Measurements from ENCODE around the gene HMGCS1. TPM values are rescaled to one million over a fixed set of nuclear protein-coding genes. Genes with fewer than 3 reads are reported as not detected.
"Not testable (repeated sequence)": the region's sequence is repeated elsewhere in the genome, so short reads cannot be mapped to it uniquely, and the experiment has no call there.

HMGCS1 gene
- total RNA-seq, 2 experiments from 2014 or later = 158 to 162 TPM

- Mint-ChIP-seq H3K9me3 (peaks cover 54% of the 10 kb centered on the region), H3K36me3 (peaks cover 22% of the 10 kb centered on the region), H3K4me3 (no peak overlapping the region), H3K27me3 (peaks cover 29% of the 10 kb centered on the region), H3K4me1 (ENCODE audit: low read depth) (peaks cover 15% of the 10 kb centered on the region), H3K27ac (peak overlapping the region; percentile 55)
- no peak for DNase-seq
- intact Hi-C loops (cut with micrococcal nuclease) = loop anchor here (1.0 kb wide), 2 partner anchors 20 to 31 kb away; no protein-coding TSS in a partner anchor
- CTCF ChIA-PET = no interaction called here
- POLR2A ChIA-PET = no interaction called here
Measured at GRCh38 chr5:43335681-43336080, 22.5 kb upstream of the HMGCS1 start.

- intact Hi-C loops (cut with micrococcal nuclease) = no loop called here
- peaks cover 16% of the 10 kb centered on the region for H3K36me3 Mint-ChIP-seq
- H3K4me1 Mint-ChIP-seq (ENCODE audit: low read depth) = peaks cover 9% of the 10 kb centered on the region
- DNase-seq = no peak
- CTCF ChIA-PET = no interaction called here
- no peak overlapping the region for H3K27ac Mint-ChIP-seq
- no peak overlapping the region for H3K4me3 Mint-ChIP-seq
- peaks cover 45% of the 10 kb centered on the region for H3K9me3 Mint-ChIP-seq
- POLR2A ChIA-PET = no interaction called here
- peaks cover 21% of the 10 kb centered on the region for H3K27me3 Mint-ChIP-seq
Measured at GRCh38 chr5:43332401-43332800, 19.2 kb upstream of the HMGCS1 start.

GRCh38 chr5:43325624-43326023 is 12.4 kb upstream of the HMGCS1 start:
- DNase-seq; intact Hi-C loops (cut with micrococcal nuclease); H3K4me3 Mint-ChIP-seq; H3K27ac Mint-ChIP-seq; H3K9me3 Mint-ChIP-seq; H3K4me1 Mint-ChIP-seq (ENCODE audit: low read depth); H3K36me3 Mint-ChIP-seq; H3K27me3 Mint-ChIP-seq; POLR2A ChIA-PET: not testable (repeated sequence)
- CTCF ChIA-PET = interaction anchor here (1.2 kb wide), 1 partner anchor 64 kb away, joined by 3 read pairs; no protein-coding TSS in a partner anchor

- DNase-seq; H3K27me3 Mint-ChIP-seq; H3K4me1 Mint-ChIP-seq (ENCODE audit: low read depth); CTCF ChIA-PET; H3K36me3 Mint-ChIP-seq; intact Hi-C loops (cut with micrococcal nuclease); POLR2A ChIA-PET; H3K4me3 Mint-ChIP-seq; H3K27ac Mint-ChIP-seq; H3K9me3 Mint-ChIP-seq: not testable (repeated sequence)
Measured at GRCh38 chr5:43323488-43323887, 10.3 kb upstream of the HMGCS1 start.

- ChIA-PET POLR2A (no interaction called here), CTCF (interaction anchor here (0.9 kb wide), 1 partner anchor 69 kb away, joined by 4 read pairs; no protein-coding TSS in a partner anchor)
- intact Hi-C loops (cut with micrococcal nuclease) = no loop called here
- H3K4me1 Mint-ChIP-seq (ENCODE audit: low read depth) = peaks cover 13% of the 10 kb centered on the region
- H3K4me3 Mint-ChIP-seq = no peak overlapping the region
- no peaks in the 10 kb centered on the region for H3K36me3 Mint-ChIP-seq
- no peaks in the 10 kb centered on the region for H3K27me3 Mint-ChIP-seq
- H3K27ac Mint-ChIP-seq = no peak overlapping the region
- no peak for DNase-seq
- H3K9me3 Mint-ChIP-seq = peaks cover 9% of the 10 kb centered on the region
Measured at GRCh38 chr5:43320846-43321245, 7.6 kb upstream of the HMGCS1 start.

GRCh38 chr5:43316421-43316820 is 3.2 kb upstream of the HMGCS1 start:
- intact Hi-C loops (cut with micrococcal nuclease) = loop anchor here (5.0 kb wide), 1 partner anchor 1491 kb away; the partner anchor contains the start of gene MRPS30
- peaks cover 46% of the 10 kb centered on the region for H3K4me1 Mint-ChIP-seq (ENCODE audit: low read depth)
- POLR2A ChIA-PET = interaction anchor here (1.2 to 1.3 kb wide), 2 partner anchors 12 to 22 kb away, joined by 6 to 13 read pairs; no protein-coding TSS in a partner anchor

GRCh38 chr5:43315682-43316081 is 2.5 kb upstream of the HMGCS1 start:
- Mint-ChIP-seq H3K4me3 (peak overlapping the region; percentile 54), H3K27me3 (peaks cover 2% of the 10 kb centered on the region), H3K4me1 (ENCODE audit: low read depth) (peaks cover 51% of the 10 kb centered on the region), H3K9me3 (peaks cover 18% of the 10 kb centered on the region), H3K27ac (peak overlapping the region; percentile 94), H3K36me3 (peaks cover 36% of the 10 kb centered on the region)
- intact Hi-C loops (cut with micrococcal nuclease) = loop anchor here (1.0 to 5.0 kb wide), 6 partner anchors 11 to 1492 kb away; partner anchors contain the start of genes MRPS30 and PAIP1
- peak; percentile 72 for DNase-seq
- POLR2A ChIA-PET = interaction anchor here (1.0 to 1.3 kb wide), 5 partner anchors 11 to 195 kb away, joined by 3 to 13 read pairs (median 6); partner anchors contain the start of genes TMEM267 and ZNF131
- CTCF ChIA-PET = interaction anchor here (1.0 to 3.1 kb wide), 5 partner anchors 10 to 210 kb away, joined by 3 to 8 read pairs (median 3); partner anchors contain the start of gene TMEM267

More at GRCh38 chr5:43316421-43316820, 3.2 kb upstream of the HMGCS1 start:
- Mint-ChIP-seq H3K9me3 (peaks cover 18% of the 10 kb centered on the region), H3K36me3 (peaks cover 30% of the 10 kb centered on the region), H3K27ac (peak overlapping the region; percentile 94), H3K4me3 (no peak overlapping the region), H3K27me3 (peaks cover 2% of the 10 kb centered on the region)
- CTCF ChIA-PET = interaction anchor here (1.2 to 3.1 kb wide), 4 partner anchors 11 to 211 kb away, joined by 3 to 8 read pairs (median 4); no protein-coding TSS in a partner anchor
- no peak for DNase-seq

GRCh38 chr5:43315263-43315662 is 2.1 kb upstream of the HMGCS1 start:
- DNase-seq = peak; percentile 66
- ChIA-PET CTCF (interaction anchor here (1.0 to 3.1 kb wide), 5 partner anchors 9 to 209 kb away, joined by 3 to 8 read pairs (median 3); partner anchors contain the start of gene TMEM267), POLR2A (interaction anchor here (1.0 to 1.3 kb wide), 5 partner anchors 11 to 194 kb away, joined by 3 to 13 read pairs (median 6); partner anchors contain the start of genes TMEM267 and ZNF131)
- Mint-ChIP-seq H3K9me3 (peaks cover 18% of the 10 kb centered on the region), H3K27me3 (peaks cover 2% of the 10 kb centered on the region), H3K4me1 (ENCODE audit: low read depth) (peaks cover 53% of the 10 kb centered on the region), H3K4me3 (peak overlapping the region; percentile 54), H3K36me3 (peaks cover 38% of the 10 kb centered on the region), H3K27ac (peak overlapping the region; percentile 94)
- intact Hi-C loops (cut with micrococcal nuclease) = loop anchor here (1.0 to 5.0 kb wide), 6 partner anchors 11 to 1492 kb away; partner anchors contain the start of genes MRPS30 and PAIP1

GRCh38 chr5:43314724-43315123 is 1.5 kb upstream of the HMGCS1 start:
- peaks cover 18% of the 10 kb centered on the region for H3K9me3 Mint-ChIP-seq
- H3K27me3 Mint-ChIP-seq = peaks cover 2% of the 10 kb centered on the region
- CTCF ChIA-PET = interaction anchor here (1.0 to 5.1 kb wide), 6 partner anchors 9 to 250 kb away, joined by 3 to 29 read pairs (median 6); partner anchors contain the start of gene TMEM267
- intact Hi-C loops (cut with micrococcal nuclease) = loop anchor here (1.0 to 5.0 kb wide), 9 partner anchors 10 to 1493 kb away; partner anchors contain the start of genes MRPS30 and PAIP1
- peak overlapping the region; percentile 9 for H3K4me3 Mint-ChIP-seq
- peaks cover 42% of the 10 kb centered on the region for H3K36me3 Mint-ChIP-seq
- POLR2A ChIA-PET = interaction anchor here (0.6 to 3.4 kb wide), 5 partner anchors 9 to 307 kb away, joined by 3 to 31 read pairs (median 6); partner anchors contain the start of genes TMEM267 and ZNF131
- H3K27ac Mint-ChIP-seq = peak overlapping the region; percentile 94
- H3K4me1 Mint-ChIP-seq (ENCODE audit: low read depth) = peaks cover 58% of the 10 kb centered on the region
- DNase-seq = no peak

GRCh38 chr5:43313854-43314457 is 744 bp upstream of the HMGCS1 start:
- peak overlapping the region; percentile 94 for H3K27ac Mint-ChIP-seq
- peaks cover 66% of the 10 kb centered on the region for H3K4me1 Mint-ChIP-seq (ENCODE audit: low read depth)
- H3K36me3 Mint-ChIP-seq = peaks cover 49% of the 10 kb centered on the region
- peaks cover 18% of the 10 kb centered on the region for H3K9me3 Mint-ChIP-seq
- intact Hi-C loops (cut with micrococcal nuclease) = loop anchor here (1.0 to 5.0 kb wide), 14 partner anchors 75 to 407 kb away; partner anchors contain the start of genes C5orf34, PAIP1 and TMEM267
- POLR2A ChIA-PET = interaction anchor here (0.6 to 3.9 kb wide), 15 partner anchors 9 to 322 kb away, joined by 3 to 31 read pairs (median 4); partner anchors contain the start of genes TMEM267 and ZNF131
- CTCF ChIA-PET = interaction anchor here (0.9 to 5.1 kb wide), 7 partner anchors 11 to 365 kb away, joined by 3 to 29 read pairs (median 8); partner anchors contain the start of gene TMEM267
- H3K4me3 Mint-ChIP-seq = peak overlapping the region; percentile 96
- peaks cover 2% of the 10 kb centered on the region for H3K27me3 Mint-ChIP-seq
- no peak for DNase-seq

GRCh38 chr5:43312699-43313034 is 545 bp downstream of the HMGCS1 start:
- Mint-ChIP-seq H3K4me3 (peak overlapping the region; percentile 96), H3K36me3 (peaks cover 54% of the 10 kb centered on the region), H3K4me1 (ENCODE audit: low read depth) (peaks cover 77% of the 10 kb centered on the region), H3K27ac (peak overlapping the region; percentile 94), H3K27me3 (peaks cover 2% of the 10 kb centered on the region), H3K9me3 (peaks cover 18% of the 10 kb centered on the region)
- DNase-seq = no peak
- ChIA-PET CTCF (interaction anchor here (1.2 to 5.1 kb wide), 6 partner anchors 9 to 292 kb away, joined by 4 to 29 read pairs (median 14); partner anchors contain the start of genes TMEM267 and ZNF131), POLR2A (interaction anchor here (0.6 to 3.9 kb wide), 16 partner anchors 26 to 320 kb away, joined by 3 to 31 read pairs (median 4); partner anchors contain the start of genes NIM1K, NNT, TMEM267 and ZNF131)
- intact Hi-C loops (cut with micrococcal nuclease) = loop anchor here (1.0 to 5.0 kb wide), 12 partner anchors 77 to 405 kb away; partner anchors contain the start of genes C5orf34 and TMEM267

Data from activated CD4-positive, alpha-beta memory T cell treated with anti-CD3 and anti-CD28 coated beads for 36 hours (primary cell).